Measurements from ENCODE around the gene ARL4C. TPM values are rescaled to one million over a fixed set of nuclear protein-coding genes. Genes with fewer than 3 reads are reported as not detected.

ARL4C gene
- total and polyA plus RNA-seq, 2 experiments from 2014 or later: 5.8 to 9.9 TPM

DNA sequence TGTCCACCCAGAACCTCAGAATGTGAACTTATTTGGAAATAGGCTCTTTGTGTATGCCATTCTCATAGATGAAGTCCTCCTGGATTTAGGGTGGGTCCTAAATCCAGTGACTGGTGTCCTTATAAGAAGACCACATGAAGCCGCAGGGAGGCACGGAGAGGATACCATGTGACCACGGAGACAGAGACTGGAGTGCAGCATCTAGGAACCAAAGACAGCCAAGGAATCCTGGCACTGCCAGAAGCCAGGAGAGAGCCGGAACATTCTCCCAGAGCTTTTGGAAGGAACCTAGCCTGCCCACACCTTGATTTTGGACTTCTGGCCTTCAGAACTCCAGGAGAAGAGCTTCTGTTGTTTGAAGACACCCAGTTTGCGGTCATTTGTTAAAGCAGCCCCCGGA, 49.7 kb downstream of the ARL4C start (continued):
- TF ChIP-seq, protein P1, sequence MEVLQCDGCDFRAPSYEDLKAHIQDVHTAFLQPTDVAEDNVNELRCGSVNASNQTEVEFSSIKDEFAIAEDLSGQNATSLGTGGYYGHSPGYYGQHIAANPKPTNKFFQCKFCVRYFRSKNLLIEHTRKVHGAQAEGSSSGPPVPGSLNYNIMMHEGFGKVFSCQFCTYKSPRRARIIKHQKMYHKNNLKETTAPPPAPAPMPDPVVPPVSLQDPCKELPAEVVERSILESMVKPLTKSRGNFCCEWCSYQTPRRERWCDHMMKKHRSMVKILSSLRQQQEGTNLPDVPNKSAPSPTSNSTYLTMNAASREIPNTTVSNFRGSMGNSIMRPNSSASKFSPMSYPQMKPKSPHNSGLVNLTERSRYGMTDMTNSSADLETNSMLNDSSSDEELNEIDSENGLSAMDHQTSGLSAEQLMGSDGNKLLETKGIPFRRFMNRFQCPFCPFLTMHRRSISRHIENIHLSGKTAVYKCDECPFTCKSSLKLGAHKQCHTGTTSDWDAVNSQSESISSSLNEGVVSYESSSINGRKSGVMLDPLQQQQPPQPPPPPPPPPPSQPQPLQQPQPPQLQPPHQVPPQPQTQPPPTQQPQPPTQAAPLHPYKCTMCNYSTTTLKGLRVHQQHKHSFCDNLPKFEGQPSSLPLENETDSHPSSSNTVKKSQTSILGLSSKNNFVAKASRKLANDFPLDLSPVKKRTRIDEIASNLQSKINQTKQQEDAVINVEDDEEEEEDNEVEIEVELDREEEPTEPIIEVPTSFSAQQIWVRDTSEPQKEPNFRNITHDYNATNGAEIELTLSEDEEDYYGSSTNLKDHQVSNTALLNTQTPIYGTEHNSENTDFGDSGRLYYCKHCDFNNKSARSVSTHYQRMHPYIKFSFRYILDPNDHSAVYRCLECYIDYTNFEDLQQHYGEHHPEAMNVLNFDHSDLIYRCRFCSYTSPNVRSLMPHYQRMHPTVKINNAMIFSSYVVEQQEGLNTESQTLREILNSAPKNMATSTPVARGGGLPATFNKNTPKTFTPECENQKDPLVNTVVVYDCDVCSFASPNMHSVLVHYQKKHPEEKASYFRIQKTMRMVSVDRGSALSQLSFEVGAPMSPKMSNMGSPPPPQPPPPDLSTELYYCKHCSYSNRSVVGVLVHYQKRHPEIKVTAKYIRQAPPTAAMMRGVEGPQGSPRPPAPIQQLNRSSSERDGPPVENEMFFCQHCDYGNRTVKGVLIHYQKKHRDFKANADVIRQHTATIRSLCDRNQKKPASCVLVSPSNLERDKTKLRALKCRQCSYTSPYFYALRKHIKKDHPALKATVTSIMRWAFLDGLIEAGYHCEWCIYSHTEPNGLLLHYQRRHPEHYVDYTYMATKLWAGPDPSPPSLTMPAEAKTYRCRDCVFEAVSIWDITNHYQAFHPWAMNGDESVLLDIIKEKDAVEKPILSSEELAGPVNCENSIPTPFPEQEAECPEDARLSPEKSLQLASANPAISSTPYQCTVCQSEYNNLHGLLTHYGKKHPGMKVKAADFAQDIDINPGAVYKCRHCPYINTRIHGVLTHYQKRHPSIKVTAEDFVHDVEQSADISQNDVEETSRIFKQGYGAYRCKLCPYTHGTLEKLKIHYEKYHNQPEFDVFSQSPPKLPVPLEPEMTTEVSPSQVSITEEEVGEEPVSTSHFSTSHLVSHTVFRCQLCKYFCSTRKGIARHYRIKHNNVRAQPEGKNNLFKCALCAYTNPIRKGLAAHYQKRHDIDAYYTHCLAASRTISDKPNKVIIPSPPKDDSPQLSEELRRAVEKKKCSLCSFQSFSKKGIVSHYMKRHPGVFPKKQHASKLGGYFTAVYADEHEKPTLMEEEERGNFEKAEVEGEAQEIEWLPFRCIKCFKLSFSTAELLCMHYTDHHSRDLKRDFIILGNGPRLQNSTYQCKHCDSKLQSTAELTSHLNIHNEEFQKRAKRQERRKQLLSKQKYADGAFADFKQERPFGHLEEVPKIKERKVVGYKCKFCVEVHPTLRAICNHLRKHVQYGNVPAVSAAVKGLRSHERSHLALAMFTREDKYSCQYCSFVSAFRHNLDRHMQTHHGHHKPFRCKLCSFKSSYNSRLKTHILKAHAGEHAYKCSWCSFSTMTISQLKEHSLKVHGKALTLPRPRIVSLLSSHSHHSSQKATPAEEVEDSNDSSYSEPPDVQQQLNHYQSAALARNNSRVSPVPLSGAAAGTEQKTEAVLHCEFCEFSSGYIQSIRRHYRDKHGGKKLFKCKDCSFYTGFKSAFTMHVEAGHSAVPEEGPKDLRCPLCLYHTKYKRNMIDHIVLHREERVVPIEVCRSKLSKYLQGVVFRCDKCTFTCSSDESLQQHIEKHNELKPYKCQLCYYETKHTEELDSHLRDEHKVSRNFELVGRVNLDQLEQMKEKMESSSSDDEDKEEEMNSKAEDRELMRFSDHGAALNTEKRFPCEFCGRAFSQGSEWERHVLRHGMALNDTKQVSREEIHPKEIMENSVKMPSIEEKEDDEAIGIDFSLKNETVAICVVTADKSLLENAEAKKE (CRISPR knock-in tag; IDR thresholded peaks at IDR 0.05): no peak
- TF ChIP-seq JUNB (IDR thresholded peaks at IDR 0.05; ENCODE audit: unreplicated experiment): no peak
- TF ChIP-seq, protein P2, sequence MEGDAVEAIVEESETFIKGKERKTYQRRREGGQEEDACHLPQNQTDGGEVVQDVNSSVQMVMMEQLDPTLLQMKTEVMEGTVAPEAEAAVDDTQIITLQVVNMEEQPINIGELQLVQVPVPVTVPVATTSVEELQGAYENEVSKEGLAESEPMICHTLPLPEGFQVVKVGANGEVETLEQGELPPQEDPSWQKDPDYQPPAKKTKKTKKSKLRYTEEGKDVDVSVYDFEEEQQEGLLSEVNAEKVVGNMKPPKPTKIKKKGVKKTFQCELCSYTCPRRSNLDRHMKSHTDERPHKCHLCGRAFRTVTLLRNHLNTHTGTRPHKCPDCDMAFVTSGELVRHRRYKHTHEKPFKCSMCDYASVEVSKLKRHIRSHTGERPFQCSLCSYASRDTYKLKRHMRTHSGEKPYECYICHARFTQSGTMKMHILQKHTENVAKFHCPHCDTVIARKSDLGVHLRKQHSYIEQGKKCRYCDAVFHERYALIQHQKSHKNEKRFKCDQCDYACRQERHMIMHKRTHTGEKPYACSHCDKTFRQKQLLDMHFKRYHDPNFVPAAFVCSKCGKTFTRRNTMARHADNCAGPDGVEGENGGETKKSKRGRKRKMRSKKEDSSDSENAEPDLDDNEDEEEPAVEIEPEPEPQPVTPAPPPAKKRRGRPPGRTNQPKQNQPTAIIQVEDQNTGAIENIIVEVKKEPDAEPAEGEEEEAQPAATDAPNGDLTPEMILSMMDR (conservative IDR thresholded peaks at IDR 0.05; ENCODE audit: low read depth in 2 of 2): no peak
- TF ChIP-seq STAT1 (IDR thresholded peaks at IDR 0.05; ENCODE audit: unreplicated experiment): no peak
- TF ChIP-seq, protein P3, sequence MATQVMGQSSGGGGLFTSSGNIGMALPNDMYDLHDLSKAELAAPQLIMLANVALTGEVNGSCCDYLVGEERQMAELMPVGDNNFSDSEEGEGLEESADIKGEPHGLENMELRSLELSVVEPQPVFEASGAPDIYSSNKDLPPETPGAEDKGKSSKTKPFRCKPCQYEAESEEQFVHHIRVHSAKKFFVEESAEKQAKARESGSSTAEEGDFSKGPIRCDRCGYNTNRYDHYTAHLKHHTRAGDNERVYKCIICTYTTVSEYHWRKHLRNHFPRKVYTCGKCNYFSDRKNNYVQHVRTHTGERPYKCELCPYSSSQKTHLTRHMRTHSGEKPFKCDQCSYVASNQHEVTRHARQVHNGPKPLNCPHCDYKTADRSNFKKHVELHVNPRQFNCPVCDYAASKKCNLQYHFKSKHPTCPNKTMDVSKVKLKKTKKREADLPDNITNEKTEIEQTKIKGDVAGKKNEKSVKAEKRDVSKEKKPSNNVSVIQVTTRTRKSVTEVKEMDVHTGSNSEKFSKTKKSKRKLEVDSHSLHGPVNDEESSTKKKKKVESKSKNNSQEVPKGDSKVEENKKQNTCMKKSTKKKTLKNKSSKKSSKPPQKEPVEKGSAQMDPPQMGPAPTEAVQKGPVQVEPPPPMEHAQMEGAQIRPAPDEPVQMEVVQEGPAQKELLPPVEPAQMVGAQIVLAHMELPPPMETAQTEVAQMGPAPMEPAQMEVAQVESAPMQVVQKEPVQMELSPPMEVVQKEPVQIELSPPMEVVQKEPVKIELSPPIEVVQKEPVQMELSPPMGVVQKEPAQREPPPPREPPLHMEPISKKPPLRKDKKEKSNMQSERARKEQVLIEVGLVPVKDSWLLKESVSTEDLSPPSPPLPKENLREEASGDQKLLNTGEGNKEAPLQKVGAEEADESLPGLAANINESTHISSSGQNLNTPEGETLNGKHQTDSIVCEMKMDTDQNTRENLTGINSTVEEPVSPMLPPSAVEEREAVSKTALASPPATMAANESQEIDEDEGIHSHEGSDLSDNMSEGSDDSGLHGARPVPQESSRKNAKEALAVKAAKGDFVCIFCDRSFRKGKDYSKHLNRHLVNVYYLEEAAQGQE (IDR thresholded peaks at IDR 0.05; ENCODE audit: unreplicated experiment): no peak
- TF ChIP-seq, protein P4, sequence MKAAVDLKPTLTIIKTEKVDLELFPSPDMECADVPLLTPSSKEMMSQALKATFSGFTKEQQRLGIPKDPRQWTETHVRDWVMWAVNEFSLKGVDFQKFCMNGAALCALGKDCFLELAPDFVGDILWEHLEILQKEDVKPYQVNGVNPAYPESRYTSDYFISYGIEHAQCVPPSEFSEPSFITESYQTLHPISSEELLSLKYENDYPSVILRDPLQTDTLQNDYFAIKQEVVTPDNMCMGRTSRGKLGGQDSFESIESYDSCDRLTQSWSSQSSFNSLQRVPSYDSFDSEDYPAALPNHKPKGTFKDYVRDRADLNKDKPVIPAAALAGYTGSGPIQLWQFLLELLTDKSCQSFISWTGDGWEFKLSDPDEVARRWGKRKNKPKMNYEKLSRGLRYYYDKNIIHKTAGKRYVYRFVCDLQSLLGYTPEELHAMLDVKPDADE (IDR thresholded peaks at IDR 0.05): no peak

All from GM23338 (cell line).